PC-3 (cell line): ENCODE results near the gene DISC1. TPM values are rescaled to one million over a fixed set of nuclear protein-coding genes. Genes with fewer than 3 reads are reported as not detected.

Source experiments
- ATAC-seq: fragments of 200-7000 bp; cut with Tn5 transposase; 2 replicates; pipeline ENCODE4 v1.9.1; 2020; ENCODE audit warnings: mild to moderate bottlenecking, moderate library complexity
- BruUV-seq: library from RNA; stranded (reverse); fragments of 400-500 nt; replicated peaks from 2 replicates; lab custom pipeline; 2021; lab: Mats Ljungman, UMichigan
- CTCF ChIA-PET: fragments of 300-600 bp; sonication (Branson Sonifier 250); formaldehyde crosslinking; loops from one replicate; lab custom pipeline; 2022; ENCODE audit warnings: antibody characterized with exemption; lab: Charles Lee
- POLR2A ChIA-PET: fragments of 300-600 bp; sonication (Branson Sonifier 250); formaldehyde crosslinking; loops from one replicate; lab custom pipeline; 2022; ENCODE audit warnings: antibody characterized with exemption; ENCODE audit not compliant: unreplicated experiment; lab: Charles Lee
- DNase-seq: peaks from one replicate; pipeline ENCODE4 v3.0.0-alpha.2; 2015
- H2AFZ ChIP-seq: fragments of 300-600 bp; sonication (generic); 2 replicates; pipeline ENCODE4 v1.6.0; 2016; ENCODE audit warnings: antibody characterized with exemption, low read length
- H3F3A ChIP-seq: fragments of 300-600 bp; sonication (generic); one replicate; pipeline ENCODE4 v1.6.0; 2017; ENCODE audit warnings: antibody characterized with exemption, low read length, control low read depth, mild to moderate bottlenecking; ENCODE audit not compliant: unreplicated experiment
- H3K27ac ChIP-seq: fragments of 300-600 bp; sonication (generic); 2 replicates; pipeline ENCODE4 v1.5.1; 2016; ENCODE audit warnings: mild to moderate bottlenecking, low read length
- H3K27me3 ChIP-seq: fragments of 300-600 bp; sonication (generic); 2 replicates; pipeline ENCODE4 v1.6.1; 2016; ENCODE audit warnings: low read length, mixed read lengths
- H3K36me3 ChIP-seq: fragments of 300-600 bp; sonication (generic); 2 replicates; pipeline ENCODE4 v1.6.1; 2016; ENCODE audit warnings: low read depth, mixed run types, low read length, mixed read lengths
- H3K4me1 ChIP-seq: fragments of 300-600 bp; sonication (generic); 2 replicates; pipeline ENCODE4 v1.5.1; 2016; ENCODE audit warnings: low read length; ENCODE audit not compliant: insufficient read depth
- H3K4me2 ChIP-seq: fragments of 300-600 bp; sonication (generic); 2 replicates; pipeline ENCODE4 v1.6.0; 2016; ENCODE audit warnings: low read length
- H3K4me3 ChIP-seq: fragments of 300-600 bp; sonication (generic); 2 replicates; pipeline ENCODE4 v1.5.1; 2016; ENCODE audit warnings: mild to moderate bottlenecking, low read length, mixed read lengths
- H3K79me2 ChIP-seq: fragments of 300-600 bp; sonication (generic); 2 replicates; pipeline ENCODE4 v1.6.1; 2017; ENCODE audit warnings: low read length, mixed read lengths
- H3K9ac ChIP-seq: fragments of 300-600 bp; sonication (generic); 2 replicates; pipeline ENCODE4 v1.6.0; 2016; ENCODE audit warnings: mild to moderate bottlenecking, low read length
- H3K9me2 ChIP-seq: fragments of 300-600 bp; sonication (generic); replicated peaks from 2 replicates; pipeline ENCODE4 v1.6.1; 2016; ENCODE audit warnings: mixed run types, low read length, mixed read lengths
- H3K9me3 ChIP-seq: fragments of 300-600 bp; sonication (generic); 2 replicates; pipeline ENCODE4 v1.6.1; 2016; ENCODE audit warnings: low read length, mixed read lengths
- H4K20me1 ChIP-seq: fragments of 300-600 bp; sonication (generic); 2 replicates; pipeline ENCODE4 v1.6.1; 2016; ENCODE audit warnings: low read length, mixed read lengths
- CTCF ChIP-seq: fragments of 300-600 bp; sonication (generic); conservative IDR thresholded peaks from 2 replicates; pipeline ENCODE4 v1.5.1; 2017; ENCODE audit warnings: antibody characterized with exemption, low read depth, mild to moderate bottlenecking, low read length
- EZH2 ChIP-seq: fragments of 300-600 bp; sonication (generic); IDR thresholded peaks from one replicate; pipeline ENCODE4 v1.6.1; 2017; ENCODE audit warnings: antibody characterized with exemption, mild to moderate bottlenecking, low read length; ENCODE audit not compliant: unreplicated experiment
- EZH2phosphoT487 ChIP-seq: fragments of 300-600 bp; sonication (generic); IDR thresholded peaks from 2 replicates; pipeline ENCODE4 v1.6.1; 2018; ENCODE audit warnings: mild to moderate bottlenecking, antibody characterized with exemption, low read length, borderline replicate concordance
- intact Hi-C: fragments of 100-400 bp; cut with micrococcal nuclease; formaldehyde crosslinking; loops from 2 replicates; pipeline ENCODE4 v1.9.0; 2023
- total RNA-seq: library from RNA; depleted of rRNA; stranded (reverse); fragments of >200 nt; gene quantifications from 2 replicates; pipeline ENCODE4 v1.2.3, GENCODE V29; 2014

The DISC1 gene
- total RNA-seq, 1 experiment from 2014 or later, result 3.4 TPM

GRCh38 chr1:231796141-231796540 lies 169.6 kb downstream of the DISC1 start:
- intact Hi-C loops, result no loop called here
- no peaks in the 10 kb centered on the region for H3K9me3 ChIP-seq
- peak; percentile 69 for ATAC-seq
- TF ChIP-seq EZH2 (no peak), CTCF (no peak), EZH2phosphoT487 (no peak)
- no peaks in the 10 kb centered on the region for H3K27me3 ChIP-seq
- no TSS peak for BruUV-seq
- H3K36me3 ChIP-seq, result no peaks in the 10 kb centered on the region
- POLR2A ChIA-PET, result no interaction called here
- peak; percentile 64 for DNase-seq
- H3K4me1 ChIP-seq, result peaks cover 10% of the 10 kb centered on the region
- CTCF ChIA-PET, result no interaction called here
- H4K20me1 ChIP-seq, result no peaks in the 10 kb centered on the region
- no peaks in the 10 kb centered on the region for H3K79me2 ChIP-seq
- no peaks in the 10 kb centered on the region for H3K9me2 ChIP-seq
- 0 out of 2 replicates have a peak overlapping the region, but pooled peaks have one; percentile 6 for H3K27ac ChIP-seq
- no peak overlapping the region for H2AFZ ChIP-seq
- no peak overlapping the region for H3K4me3 ChIP-seq
- H3F3A ChIP-seq, result no peaks in the 10 kb centered on the region
- peak overlapping the region; percentile 11; the same call in 1 of the 2 replicates for H3K4me2 ChIP-seq
- H3K9ac ChIP-seq, result no peak overlapping the region

GRCh38 chr1:231799363-231799986 lies 172.9 kb downstream of the DISC1 start:
- ATAC-seq, result no peak
- H3K27ac ChIP-seq, result no peak overlapping the region
- H3K9me3 ChIP-seq, result no peaks in the 10 kb centered on the region
- TF ChIP-seq EZH2 (no peak), CTCF (no peak), EZH2phosphoT487 (no peak)
- H3K4me2 ChIP-seq, result no peak overlapping the region
- no peak overlapping the region for H3K9ac ChIP-seq
- no peaks in the 10 kb centered on the region for H3F3A ChIP-seq
- no peak overlapping the region for H3K4me3 ChIP-seq
- H3K79me2 ChIP-seq, result no peaks in the 10 kb centered on the region
- BruUV-seq, result no TSS peak
- no peaks in the 10 kb centered on the region for H3K9me2 ChIP-seq
- no peaks in the 10 kb centered on the region for H3K36me3 ChIP-seq
- no peak overlapping the region for H2AFZ ChIP-seq
- no peaks in the 10 kb centered on the region for H3K27me3 ChIP-seq
- no peaks in the 10 kb centered on the region for H4K20me1 ChIP-seq
- CTCF ChIA-PET, result no interaction called here
- POLR2A ChIA-PET, result no interaction called here
- peaks cover 10% of the 10 kb centered on the region for H3K4me1 ChIP-seq
- DNase-seq, result no peak
- intact Hi-C loops, result no loop called here

GRCh38 chr1:231800108-231800507 lies 173.5 kb downstream of the DISC1 start:
- no peaks in the 10 kb centered on the region for H3K36me3 ChIP-seq
- H3K4me2 ChIP-seq, result no peak overlapping the region
- H3K9me3 ChIP-seq, result no peaks in the 10 kb centered on the region
- no TSS peak for BruUV-seq
- H4K20me1 ChIP-seq, result no peaks in the 10 kb centered on the region
- ATAC-seq, result no peak
- no peak overlapping the region for H3K4me3 ChIP-seq
- H3K9ac ChIP-seq, result no peak overlapping the region
- H2AFZ ChIP-seq, result no peak overlapping the region
- H3K9me2 ChIP-seq, result no peaks in the 10 kb centered on the region
- intact Hi-C loops, result no loop called here
- peak; percentile 40 for DNase-seq
- H3K79me2 ChIP-seq, result no peaks in the 10 kb centered on the region
- ChIA-PET POLR2A (no interaction called here), CTCF (no interaction called here)
- H3F3A ChIP-seq, result no peaks in the 10 kb centered on the region
- TF ChIP-seq EZH2 (no peak), EZH2phosphoT487 (no peak), CTCF (no peak)
- H3K4me1 ChIP-seq, result peaks cover 10% of the 10 kb centered on the region
- no peak overlapping the region for H3K27ac ChIP-seq
- no peaks in the 10 kb centered on the region for H3K27me3 ChIP-seq
